NCI-H524 (cell line): ENCODE results near the gene PDGFRB.

Experiments used
- DNase-seq, 2 experiments: peaks; one replicate each; lab custom pipeline; 2025; lab: John Stamatoyannopoulos, UW

Gene PDGFRB

DNA sequence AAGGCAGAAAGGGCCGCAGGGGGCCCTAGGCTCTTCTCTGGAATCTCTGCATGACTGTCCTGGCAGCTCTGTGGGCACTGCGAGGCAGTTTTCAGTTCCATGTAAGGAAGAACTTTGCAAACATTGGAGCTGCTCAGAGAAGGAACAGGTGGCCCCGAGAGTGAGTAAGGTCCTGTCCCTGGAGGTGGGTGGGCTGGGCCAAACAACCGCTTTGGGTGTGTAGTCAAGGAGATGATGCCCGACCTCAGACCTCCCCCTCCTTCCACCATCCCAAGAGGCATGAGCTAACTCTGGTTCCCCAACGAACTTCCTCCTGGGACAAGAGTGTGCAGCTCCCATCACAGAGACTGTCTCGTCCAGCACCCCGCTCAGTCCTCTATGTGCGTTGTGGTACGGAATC, 89.8 kb downstream of the PDGFRB start:
- no peak for DNase-seq

DNA sequence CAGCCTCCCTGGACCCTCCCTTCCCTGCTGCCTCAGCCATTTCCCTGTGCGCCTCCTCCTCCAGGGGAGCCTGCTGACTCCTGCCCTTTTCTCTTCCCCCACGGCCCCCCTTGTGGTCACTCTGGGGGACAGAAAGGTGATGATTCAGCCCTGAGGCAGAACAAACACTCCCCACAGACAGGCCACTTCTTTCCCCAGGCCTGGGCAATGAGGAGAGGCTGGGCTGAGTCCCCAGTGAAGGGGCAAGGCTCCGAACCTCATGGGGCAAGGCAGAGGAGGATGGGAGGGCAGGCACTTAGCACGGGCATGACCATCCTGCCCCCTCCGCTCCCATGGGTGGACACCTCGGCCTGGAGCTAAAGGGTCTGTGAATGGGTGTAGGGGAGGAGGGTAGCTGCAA, 90.3 kb downstream of the PDGFRB start:
- DNase-seq, result no peak

DNA sequence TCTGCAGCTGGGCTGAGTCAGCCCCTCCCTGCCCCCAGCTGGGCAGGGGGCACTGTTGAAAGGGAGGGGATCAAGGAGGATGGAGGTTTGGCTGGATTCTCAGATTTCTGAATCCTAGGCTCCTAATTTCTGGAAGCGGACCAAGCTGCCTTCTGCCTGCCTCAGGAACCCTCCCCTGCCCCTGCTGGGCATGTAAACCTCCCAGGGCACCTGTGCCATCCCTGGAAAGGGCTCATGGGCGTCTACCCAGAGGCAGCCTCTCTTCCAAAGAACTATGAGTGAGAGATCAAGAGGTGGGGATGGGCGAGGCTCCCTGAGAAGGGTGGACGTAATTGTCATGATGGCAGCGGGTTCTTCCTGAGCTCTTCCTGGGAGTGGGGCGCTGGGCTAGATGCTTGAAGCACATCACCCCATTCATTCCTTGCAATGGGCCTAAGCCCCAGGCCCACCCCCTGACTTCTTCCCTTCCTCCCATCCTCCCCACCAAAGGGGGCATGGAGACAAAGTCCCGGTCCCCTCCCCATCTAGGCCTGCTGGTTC, 90.9 kb downstream of the PDGFRB start:
- no peak for DNase-seq
